Panc1 (cell line): ENCODE results near the gene MED13. TPM values are rescaled to one million over a fixed set of nuclear protein-coding genes. Genes with fewer than 3 reads are reported as not detected.

Source experiments
- ATAC-seq: fragments of 200-7000 bp; cut with Tn5 transposase; 2 replicates; pipeline ENCODE4 v1.9.1; 2020; ENCODE audit warnings: mild to moderate bottlenecking, moderate library complexity
- BruUV-seq: library from RNA; stranded (reverse); fragments of 400-500 nt; replicated peaks from 2 replicates; lab custom pipeline; 2021; lab: Mats Ljungman, UMichigan
- CTCF ChIA-PET: fragments of 300-600 bp; sonication (Branson Sonifier 250); formaldehyde crosslinking; loops from one replicate; lab custom pipeline; 2022; ENCODE audit warnings: antibody characterized with exemption; lab: Charles Lee
- POLR2A ChIA-PET: fragments of 300-600 bp; sonication (Branson Sonifier 250); formaldehyde crosslinking; loops from one replicate; lab custom pipeline; 2022; ENCODE audit warnings: antibody characterized with exemption; lab: Charles Lee
- DNase-seq: peaks from one replicate; pipeline ENCODE4 v3.0.0-alpha.2; 2010; ENCODE audit warnings: low read depth, low spot score
- H3K27ac ChIP-seq: 2 replicates; pipeline ENCODE4 v1.5.1; 2011; ENCODE audit warnings: mild to moderate bottlenecking, low read length, inconsistent platforms
- H3K27me3 ChIP-seq: fragments of 200-500 bp; sonication (Bioruptor generic); 2 replicates; pipeline ENCODE4 v1.6.0; 2014; ENCODE audit warnings: low read length, inconsistent platforms; ENCODE audit not compliant: control insufficient read depth, insufficient read depth
- H3K36me3 ChIP-seq: fragments of 200-500 bp; sonication (Bioruptor generic); 2 replicates; pipeline ENCODE4 v1.5.1; 2014; ENCODE audit warnings: inconsistent platforms, mild to moderate bottlenecking, low read length, moderate library complexity; ENCODE audit not compliant: control insufficient read depth, insufficient read depth
- H3K4me1 ChIP-seq: 2 replicates; pipeline ENCODE4 v1.5.1; 2011; ENCODE audit warnings: inconsistent platforms, mild to moderate bottlenecking, low read length, moderate library complexity; ENCODE audit not compliant: control insufficient read depth, insufficient read depth
- H3K4me3 ChIP-seq, 2 experiments: 2 replicates each; pipeline ENCODE4 v1.5.1; 2011 to 2012; ENCODE audit warnings: low read depth in 2 of 2, low read length in 2 of 2, mild to moderate bottlenecking in 2 of 2, inconsistent platforms in 1 of 2, moderate library complexity in 1 of 2
- H3K9me3 ChIP-seq: fragments of 200-500 bp; sonication (Bioruptor generic); 2 replicates; pipeline ENCODE4 v1.5.1; 2014; ENCODE audit warnings: low read depth, mild to moderate bottlenecking, inconsistent platforms, low read length, moderate library complexity; ENCODE audit not compliant: control insufficient read depth, insufficient read depth
- POLR2AphosphoS5 ChIP-seq: IDR thresholded peaks from 2 replicates; pipeline ENCODE4 v1.6.1; 2012; ENCODE audit warnings: mild to moderate bottlenecking, low read depth, low read length, moderate library complexity
- REST ChIP-seq, 2 experiments: IDR thresholded peaks; 2 replicates each; pipeline ENCODE4 v1.6.1; 2011 to 2012; ENCODE audit warnings: low read depth in 2 of 2, control low read depth in 1 of 2, low read length in 1 of 2, mild to moderate bottlenecking in 1 of 2, moderate library complexity in 1 of 2; ENCODE audit not compliant: insufficient read depth in 1 of 2
- SIN3A ChIP-seq: IDR thresholded peaks from 2 replicates; pipeline ENCODE4 v1.6.1; 2012; ENCODE audit warnings: low read depth, mild to moderate bottlenecking, low read length, moderate library complexity, borderline replicate concordance; ENCODE audit not compliant: insufficient read depth
- TCF7L2 ChIP-seq: IDR thresholded peaks from 2 replicates; pipeline ENCODE4 v1.6.1; 2011; ENCODE audit warnings: mild to moderate bottlenecking, low read depth, low read length, inconsistent platforms
- in situ Hi-C: cut with HindIII; loops from 2 replicates; pipeline ENCODE4 v1.10.0; 2016; ENCODE audit warnings: low sequenced_read_pairs, low pct_unique_long_range_greater_than_20kb
- intact Hi-C: fragments of 100-400 bp; cut with micrococcal nuclease; formaldehyde crosslinking; loops from one replicate; pipeline ENCODE4 v1.10.0; 2022; ENCODE audit not compliant: unreplicated experiment
- total RNA-seq: library from RNA; stranded (reverse); gene quantifications from one replicate; pipeline ENCODE4 v1.2.1, GENCODE V29; 2021; ENCODE audit not compliant: unreplicated experiment
- TF ChIP-seq, protein P1 (sequence below): fragments of 450-650 bp; IDR thresholded peaks from 2 replicates; pipeline ENCODE4 v1.5.1; 2017; ENCODE audit warnings: mild to moderate bottlenecking

The MED13 gene
- total RNA-seq, 1 experiment from 2014 or later = 69.5 TPM

GRCh38 chr17:62099532-62099931 lies 34.5 kb upstream of the MED13 start:
- Histone ChIP-seq H3K36me3 (no peaks in the 10 kb centered on the region), H3K27ac (no peak overlapping the region), H3K4me3 (no peak overlapping the region), H3K4me1 (no peaks in the 10 kb centered on the region), H3K27me3 (no peaks in the 10 kb centered on the region), H3K9me3 (no peaks in the 10 kb centered on the region)
- BruUV-seq = no TSS peak
- TF ChIP-seq TCF7L2 = no peak
- no peak for TF ChIP-seq POLR2AphosphoS5
- TF ChIP-seq, protein P1, sequence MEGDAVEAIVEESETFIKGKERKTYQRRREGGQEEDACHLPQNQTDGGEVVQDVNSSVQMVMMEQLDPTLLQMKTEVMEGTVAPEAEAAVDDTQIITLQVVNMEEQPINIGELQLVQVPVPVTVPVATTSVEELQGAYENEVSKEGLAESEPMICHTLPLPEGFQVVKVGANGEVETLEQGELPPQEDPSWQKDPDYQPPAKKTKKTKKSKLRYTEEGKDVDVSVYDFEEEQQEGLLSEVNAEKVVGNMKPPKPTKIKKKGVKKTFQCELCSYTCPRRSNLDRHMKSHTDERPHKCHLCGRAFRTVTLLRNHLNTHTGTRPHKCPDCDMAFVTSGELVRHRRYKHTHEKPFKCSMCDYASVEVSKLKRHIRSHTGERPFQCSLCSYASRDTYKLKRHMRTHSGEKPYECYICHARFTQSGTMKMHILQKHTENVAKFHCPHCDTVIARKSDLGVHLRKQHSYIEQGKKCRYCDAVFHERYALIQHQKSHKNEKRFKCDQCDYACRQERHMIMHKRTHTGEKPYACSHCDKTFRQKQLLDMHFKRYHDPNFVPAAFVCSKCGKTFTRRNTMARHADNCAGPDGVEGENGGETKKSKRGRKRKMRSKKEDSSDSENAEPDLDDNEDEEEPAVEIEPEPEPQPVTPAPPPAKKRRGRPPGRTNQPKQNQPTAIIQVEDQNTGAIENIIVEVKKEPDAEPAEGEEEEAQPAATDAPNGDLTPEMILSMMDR = no peak
- no peak for TF ChIP-seq REST (IDR thresholded peaks at IDR 0.05; ENCODE audit: insufficient read depth in 1 of 2, low read depth in 2 of 2, low read length in 1 of 2)
- TF ChIP-seq SIN3A = no peak
- CTCF ChIA-PET = no interaction called here
- in situ Hi-C loops (no loop called here), intact Hi-C loops (no loop called here)
- POLR2A ChIA-PET = no interaction called here
- DNase-seq = no peak
- no peak for ATAC-seq

DNA sequence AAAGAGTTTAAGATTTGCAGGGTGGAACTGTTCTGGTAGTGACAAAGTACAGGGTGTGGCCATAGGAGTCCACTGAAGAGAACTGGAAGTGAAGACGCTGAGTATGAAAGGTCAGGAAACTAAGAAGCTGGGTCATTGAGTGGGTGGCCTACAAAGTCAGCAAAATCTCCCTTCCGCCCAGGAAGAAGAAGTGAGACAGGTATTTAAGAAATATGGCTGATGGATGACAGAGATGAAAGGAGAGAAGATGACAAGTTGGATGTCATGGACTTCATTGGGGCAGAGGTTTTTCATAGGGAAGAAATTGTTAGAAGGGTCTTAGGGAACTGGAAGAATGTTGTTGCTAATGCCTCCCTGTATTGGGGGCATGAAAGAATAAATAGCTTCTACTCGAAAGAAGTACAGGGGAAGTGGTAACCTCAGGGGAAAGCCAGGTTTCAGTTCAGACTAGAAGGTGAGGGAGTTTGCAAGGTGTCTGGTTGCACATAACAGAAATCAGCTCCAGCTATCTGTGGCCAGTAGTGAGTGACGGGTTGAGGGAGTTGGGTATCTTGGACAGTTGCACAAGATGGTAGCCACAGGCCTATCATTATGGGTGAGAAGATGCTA lies 33.6 kb upstream of the MED13 start:
- ChIA-PET POLR2A (interaction anchor here (0.6 kb wide), 1 partner anchor 24 kb away, joined by 5 read pairs; no protein-coding TSS in a partner anchor), CTCF (no interaction called here)
- TF ChIP-seq POLR2AphosphoS5 (no peak), SIN3A (no peak), TCF7L2 (no peak), REST (IDR thresholded peaks at IDR 0.05; ENCODE audit: insufficient read depth in 1 of 2, low read depth in 2 of 2, low read length in 1 of 2) (no peak)
- TF ChIP-seq, protein P1 = no peak
- ATAC-seq (no peak), DNase-seq (no peak)
- in situ Hi-C loops (no loop called here), intact Hi-C loops (no loop called here)
- no TSS peak for BruUV-seq
- H3K27ac ChIP-seq = no peak overlapping the region
- H3K27me3 ChIP-seq = no peaks in the 10 kb centered on the region
- no peaks in the 10 kb centered on the region for H3K4me1 ChIP-seq
- H3K4me3 ChIP-seq = no peak overlapping the region
- H3K36me3 ChIP-seq = no peaks in the 10 kb centered on the region
- H3K9me3 ChIP-seq = no peaks in the 10 kb centered on the region
